Endodermal cell (in vitro differentiated cells): ENCODE data around the gene TUBG1. TPM values are rescaled to one million over a fixed set of nuclear protein-coding genes. Genes with fewer than 3 reads are reported as not detected.
"Not testable (repeated sequence)": the region's sequence is repeated elsewhere in the genome, so short reads cannot be mapped to it uniquely, and the experiment has no call there.

Source experiments
- DNase-seq: peaks from one replicate; pipeline ENCODE4 v3.0.0-alpha.2; 2017
- H3K27ac ChIP-seq: 2 replicates; pipeline ENCODE4 v1.5.1; 2013; ENCODE audit warnings: mild to moderate bottlenecking, low read depth, low read length, moderate library complexity
- H3K27me3 ChIP-seq: 2 replicates; pipeline ENCODE4 v1.6.1; 2013; ENCODE audit warnings: mild to moderate bottlenecking, low read length, moderate library complexity; ENCODE audit not compliant: insufficient read depth, control insufficient read depth, poor library complexity, severe bottlenecking
- H3K36me3 ChIP-seq: 2 replicates; pipeline ENCODE4 v1.7.0; 2013; ENCODE audit warnings: mild to moderate bottlenecking, low read length, moderate library complexity; ENCODE audit not compliant: control insufficient read depth, insufficient read depth
- H3K4me1 ChIP-seq: one replicate; pipeline ENCODE4 v1.7.0; 2013; ENCODE audit warnings: low read length; ENCODE audit not compliant: control insufficient read depth, insufficient read depth
- H3K4me3 ChIP-seq: 2 replicates; pipeline ENCODE4 v1.5.1; 2013; ENCODE audit warnings: mild to moderate bottlenecking, low read length, moderate library complexity
- H3K9ac ChIP-seq: 2 replicates; pipeline ENCODE4 v1.6.1; 2013; ENCODE audit warnings: mild to moderate bottlenecking, low read length, moderate library complexity; ENCODE audit not compliant: poor library complexity, severe bottlenecking; ENCODE audit errors: extremely low read depth
- H3K9me3 ChIP-seq: 2 replicates; pipeline ENCODE4 v1.6.1; 2013; ENCODE audit warnings: mild to moderate bottlenecking, low read length, moderate library complexity; ENCODE audit not compliant: control insufficient read depth
- H3K27ac Mint-ChIP-seq: 2 replicates; pipeline ENCODE4 v1.8.0; 2020; ENCODE audit warnings: mixed read lengths
- H3K27me3 Mint-ChIP-seq: 2 replicates; pipeline ENCODE4 v1.8.0; 2021; ENCODE audit warnings: mild to moderate bottlenecking, mixed read lengths; ENCODE audit not compliant: insufficient read depth
- H3K36me3 Mint-ChIP-seq: 2 replicates; pipeline ENCODE4 v1.8.0; 2020; ENCODE audit warnings: low read depth, mixed read lengths
- H3K4me1 Mint-ChIP-seq: 2 replicates; pipeline ENCODE4 v1.8.0; 2020; ENCODE audit warnings: mixed read lengths
- H3K4me3 Mint-ChIP-seq: 2 replicates; pipeline ENCODE4 v1.8.0; 2020; ENCODE audit warnings: mild to moderate bottlenecking, moderate library complexity, mixed read lengths
- H3K9me3 Mint-ChIP-seq: 2 replicates; pipeline ENCODE4 v1.8.0; 2020; ENCODE audit warnings: mild to moderate bottlenecking, mixed read lengths
- WGBS, 2 experiments: methylation state at CpG; one replicate each; pipeline versions ENCODE4 v1.1.5 to v1.1.7; 2013; ENCODE audit warnings: missing lambda C conversion rate in 2 of 2, mixed read lengths in 1 of 2; ENCODE audit not compliant: insufficient coverage in 1 of 2, insufficient read length in 1 of 2; 5-methylcytosine and 5-hydroxymethylcytosine counted together
- total RNA-seq, 2 donors: library from RNA; stranded (reverse); fragmentation: NEBNext Ultra II Directional in 1 of 2; extraction: Animal tissue kit (Norgen Biotek cat#: 25700) in 1 of 2; gene quantifications; 2 replicates in 1 of 2; 3 replicates in 1 of 2; pipeline ENCODE4 v1.2.1, GENCODE V29; 2021
- TF ChIP-seq, protein P1 (sequence below): fragments of 200-600 bp; sonication (generic); conservative IDR thresholded peaks from 2 replicates; pipeline ENCODE4 v1.5.0; 2021; ENCODE audit warnings: antibody characterized with exemption, mild to moderate bottlenecking

TUBG1 gene
- total RNA-seq, 2 donors from 2014 or later, result 94.2 to 124 TPM

GRCh38 chr17:42659079-42659931 is 49.8 kb downstream of the TUBG1 start, which contains the start of gene TUBG2:
Gene TUBG2, plus strand, starts transcription at chr17:42659284. Its CDS starts 220 bp downstream, at chr17:42659504.
- Mint-ChIP-seq H3K4me3 (peak within 1 kb of the TSS; percentile 84), H3K4me1 (peaks cover 6% of the 10 kb centered on the region), H3K27ac (peak within 1 kb of the TSS; percentile 77), H3K27me3 (peaks cover 3% of the 10 kb centered on the region), H3K36me3 (peaks cover 15% of the 10 kb centered on the region), H3K9me3 (peaks cover 4% of the 10 kb centered on the region)
- Histone ChIP-seq H3K36me3 (peaks cover 15% of the 10 kb centered on the region), H3K4me1 (peaks cover 4% of the 10 kb centered on the region), H3K9me3 (no peaks in the 10 kb centered on the region), H3K4me3 (peak within 1 kb of the TSS; percentile 86), H3K27ac (no peak within 1 kb of the TSS), H3K9ac (peak within 1 kb of the TSS; percentile 48), H3K27me3 (no peaks in the 10 kb centered on the region)
- peak; percentile 99 for DNase-seq
- TF ChIP-seq, protein P1, sequence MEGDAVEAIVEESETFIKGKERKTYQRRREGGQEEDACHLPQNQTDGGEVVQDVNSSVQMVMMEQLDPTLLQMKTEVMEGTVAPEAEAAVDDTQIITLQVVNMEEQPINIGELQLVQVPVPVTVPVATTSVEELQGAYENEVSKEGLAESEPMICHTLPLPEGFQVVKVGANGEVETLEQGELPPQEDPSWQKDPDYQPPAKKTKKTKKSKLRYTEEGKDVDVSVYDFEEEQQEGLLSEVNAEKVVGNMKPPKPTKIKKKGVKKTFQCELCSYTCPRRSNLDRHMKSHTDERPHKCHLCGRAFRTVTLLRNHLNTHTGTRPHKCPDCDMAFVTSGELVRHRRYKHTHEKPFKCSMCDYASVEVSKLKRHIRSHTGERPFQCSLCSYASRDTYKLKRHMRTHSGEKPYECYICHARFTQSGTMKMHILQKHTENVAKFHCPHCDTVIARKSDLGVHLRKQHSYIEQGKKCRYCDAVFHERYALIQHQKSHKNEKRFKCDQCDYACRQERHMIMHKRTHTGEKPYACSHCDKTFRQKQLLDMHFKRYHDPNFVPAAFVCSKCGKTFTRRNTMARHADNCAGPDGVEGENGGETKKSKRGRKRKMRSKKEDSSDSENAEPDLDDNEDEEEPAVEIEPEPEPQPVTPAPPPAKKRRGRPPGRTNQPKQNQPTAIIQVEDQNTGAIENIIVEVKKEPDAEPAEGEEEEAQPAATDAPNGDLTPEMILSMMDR, result no peak
- WGBS, 2 experiments, result 1 to 3% methylated on average over 20 to 52 of the region's 59 CpGs

- not testable (repeated sequence) for H3K9ac ChIP-seq, H3K27ac ChIP-seq, H3K9me3 ChIP-seq, H3K9me3 Mint-ChIP-seq, DNase-seq, H3K27me3 ChIP-seq, H3K27me3 Mint-ChIP-seq, H3K4me1 Mint-ChIP-seq, H3K4me1 ChIP-seq
- Mint-ChIP-seq H3K4me3 (peak overlapping the region; percentile 84), H3K36me3 (peaks cover 17% of the 10 kb centered on the region), H3K27ac (peak overlapping the region; percentile 77)
- 94% methylated on average over 1 of the region's 14 CpGs; no CpG with 5 or more reads in 1 of the 2 experiments for WGBS, 2 experiments
- H3K36me3 ChIP-seq, result peaks cover 17% of the 10 kb centered on the region
- H3K4me3 ChIP-seq, result peak overlapping the region; percentile 86
These were observed 50.4 kb downstream of the TUBG1 start for GRCh38 chr17:42659932-42660274.

GRCh38 chr17:42660692-42661345 is 51.3 kb downstream of the TUBG1 start:
- H3K4me3 ChIP-seq, result no peak overlapping the region
- 94% methylated on average over 4 to 7 of the region's 7 CpGs for WGBS, 2 experiments

More at GRCh38 chr17:42660692-42661345, 51.3 kb downstream of the TUBG1 start:
- H3K9me3 Mint-ChIP-seq, result peaks cover 4% of the 10 kb centered on the region
- H3K27ac ChIP-seq, result no peak overlapping the region
- H3K9me3 ChIP-seq, result no peaks in the 10 kb centered on the region
- no peak overlapping the region for H3K9ac ChIP-seq
- H3K27me3 Mint-ChIP-seq, result peaks cover 3% of the 10 kb centered on the region
- TF ChIP-seq, protein P1, result no peak
- no peaks in the 10 kb centered on the region for H3K4me1 Mint-ChIP-seq
- H3K27me3 ChIP-seq, result no peaks in the 10 kb centered on the region
- H3K36me3 ChIP-seq, result peaks cover 17% of the 10 kb centered on the region
- H3K36me3 Mint-ChIP-seq, result peaks cover 23% of the 10 kb centered on the region
- H3K4me3 Mint-ChIP-seq, result no peak overlapping the region
- H3K4me1 ChIP-seq, result peaks cover 4% of the 10 kb centered on the region
- no peak overlapping the region for H3K27ac Mint-ChIP-seq
- no peak for DNase-seq

Other genes with a start within 250 kb of the TUBG1 start
- gene STAT3, start 221.2 kb upstream of the TUBG1 start, total RNA-seq, result 10 to 100 TPM; 27.5 to 32.4 TPM
- gene CAVIN1, start 186.4 kb upstream of the TUBG1 start, total RNA-seq, result 1 to 10 TPM in 1 of 2 donors, under 1 TPM in 1; 0.51 to 3.1 TPM
- 10 to 100 TPM; 45.2 to 53.1 TPM for gene ATP6V0A1, start 150.8 kb upstream of the TUBG1 start, total RNA-seq
- 10 to 100 TPM; 29.1 to 31.5 TPM for gene NAGLU, start 73.4 kb upstream of the TUBG1 start, total RNA-seq
- gene HSD17B1, start 56.8 kb upstream of the TUBG1 start, total RNA-seq, result 1 to 10 TPM; 2.4 to 2.8 TPM
- gene COASY, start 47.5 kb upstream of the TUBG1 start, total RNA-seq, result 10 to 100 TPM; 97.7 to 99.4 TPM
- gene MLX, start 42.6 kb upstream of the TUBG1 start, total RNA-seq, result 10 to 100 TPM; 37.1 to 38.5 TPM
- 10 to 100 TPM; 27.8 to 38.6 TPM for gene PSMC3IP, start 32.0 kb upstream of the TUBG1 start, total RNA-seq
- gene RETREG3, start 309 bp upstream of the TUBG1 start, total RNA-seq, result 10 to 100 TPM; 51.5 to 55.4 TPM
- 10 to 100 TPM; 32.4 to 38.0 TPM for gene TUBG2, start 49.6 kb downstream of the TUBG1 start, total RNA-seq
- 10 to 100 TPM; 13.7 to 24.3 TPM for gene PLEKHH3, start 67.3 kb downstream of the TUBG1 start, total RNA-seq
- 1 to 10 TPM in 1 of 2 donors, under 1 TPM in 1; 0.70 to 1.7 TPM for gene CCR10, start 72.2 kb downstream of the TUBG1 start, total RNA-seq
- gene CNTNAP1, start 72.8 kb downstream of the TUBG1 start, total RNA-seq, result 10 to 100 TPM in 1 of 2 donors, 1 to 10 TPM in 1; 9.9 to 18.9 TPM
- 10 to 100 TPM; 26.0 to 27.2 TPM for gene EZH1, start 135.4 kb downstream of the TUBG1 start, total RNA-seq
- 1 to 10 TPM; 4.9 to 5.1 TPM for gene RAMP2, start 151.5 kb downstream of the TUBG1 start, total RNA-seq
- gene VPS25, start 163.8 kb downstream of the TUBG1 start, total RNA-seq, result 100 to 1,000 TPM; 114 to 126 TPM
- gene WNK4, start 170.9 kb downstream of the TUBG1 start, total RNA-seq, result 1 to 10 TPM; 2.1 to 3.3 TPM
- 10 to 100 TPM; 64.6 to 67.8 TPM for gene COA3, start 189.0 kb downstream of the TUBG1 start, total RNA-seq
- gene CNTD1, start 189.2 kb downstream of the TUBG1 start, total RNA-seq, result not detected
- 10 to 100 TPM; 59.9 to 60.6 TPM for gene BECN1, start 214.6 kb downstream of the TUBG1 start, total RNA-seq
- gene PSME3, start 223.7 kb downstream of the TUBG1 start, total RNA-seq, result 100 to 1,000 TPM; 153 to 178 TPM
- 1 to 10 TPM; 3.7 to 3.8 TPM for gene AOC2, start 234.9 kb downstream of the TUBG1 start, total RNA-seq
- gene AOC3, start 241.5 kb downstream of the TUBG1 start, total RNA-seq, result 1 to 10 TPM; 1.3 to 1.9 TPM